ENCODE data around the gene GALNT11.
"Not testable (repeated sequence)": the region's sequence is repeated elsewhere in the genome, so short reads cannot be mapped to it uniquely, and the experiment has no call there.

GALNT11 gene

GRCh38 chr7:152043086-152043485 lies 17.6 kb downstream of the GALNT11 start:
- H3K27me3 ChIP-seq (ENCODE audit: insufficient read depth, low read length); H3K4me1 ChIP-seq (ENCODE audit: insufficient read depth, low read length); H3K4me3 ChIP-seq (ENCODE audit: low read length); H2AFZ ChIP-seq (ENCODE audit: low read depth, low read length); H3K36me3 ChIP-seq (ENCODE audit: insufficient read depth, low read length); H3K9me3 ChIP-seq (ENCODE audit: low read length): not testable (repeated sequence)

- H3K4me3 ChIP-seq (ENCODE audit: low read length); H3K4me1 ChIP-seq (ENCODE audit: insufficient read depth, low read length); H3K27me3 ChIP-seq (ENCODE audit: insufficient read depth, low read length); H3K36me3 ChIP-seq (ENCODE audit: insufficient read depth, low read length); H3K9me3 ChIP-seq (ENCODE audit: low read length); H2AFZ ChIP-seq (ENCODE audit: low read depth, low read length): not testable (repeated sequence)
These were observed 19.4 kb downstream of the GALNT11 start for GRCh38 chr7:152044909-152045308.

GRCh38 chr7:152046531-152046930 lies 21.1 kb downstream of the GALNT11 start:
- Histone ChIP-seq H3K9me3 (ENCODE audit: low read length) (peaks cover 6% of the 10 kb centered on the region), H3K36me3 (ENCODE audit: insufficient read depth, low read length) (no peaks in the 10 kb centered on the region), H2AFZ (ENCODE audit: low read depth, low read length) (no peak overlapping the region), H3K4me1 (ENCODE audit: insufficient read depth, low read length) (no peaks in the 10 kb centered on the region), H3K27me3 (ENCODE audit: insufficient read depth, low read length) (no peaks in the 10 kb centered on the region), H3K4me3 (ENCODE audit: low read length) (no peak overlapping the region)

- no peak overlapping the region for H3K4me3 ChIP-seq (ENCODE audit: low read length)
- H3K36me3 ChIP-seq (ENCODE audit: insufficient read depth, low read length) = no peaks in the 10 kb centered on the region
- H3K4me1 ChIP-seq (ENCODE audit: insufficient read depth, low read length) = no peaks in the 10 kb centered on the region
- no peak overlapping the region for H2AFZ ChIP-seq (ENCODE audit: low read depth, low read length)
- H3K9me3 ChIP-seq (ENCODE audit: low read length) = peaks cover 6% of the 10 kb centered on the region
- no peaks in the 10 kb centered on the region for H3K27me3 ChIP-seq (ENCODE audit: insufficient read depth, low read length)
These were observed 22.6 kb downstream of the GALNT11 start for GRCh38 chr7:152048051-152048450.

- H3K4me3 ChIP-seq (ENCODE audit: low read length) = no peak overlapping the region
- H3K9me3 ChIP-seq (ENCODE audit: low read length) = peaks cover 3% of the 10 kb centered on the region
- no peaks in the 10 kb centered on the region for H3K36me3 ChIP-seq (ENCODE audit: insufficient read depth, low read length)
- H2AFZ ChIP-seq (ENCODE audit: low read depth, low read length) = no peak overlapping the region
- no peaks in the 10 kb centered on the region for H3K27me3 ChIP-seq (ENCODE audit: insufficient read depth, low read length)
- H3K4me1 ChIP-seq (ENCODE audit: insufficient read depth, low read length) = no peaks in the 10 kb centered on the region
These were observed 25.1 kb downstream of the GALNT11 start for GRCh38 chr7:152050547-152050971.

GRCh38 chr7:152051968-152052367 lies 26.5 kb downstream of the GALNT11 start:
- H3K27me3 ChIP-seq (ENCODE audit: insufficient read depth, low read length) = no peaks in the 10 kb centered on the region
- H2AFZ ChIP-seq (ENCODE audit: low read depth, low read length) = no peak overlapping the region
- no peaks in the 10 kb centered on the region for H3K4me1 ChIP-seq (ENCODE audit: insufficient read depth, low read length)
- H3K9me3 ChIP-seq (ENCODE audit: low read length) = peaks cover 3% of the 10 kb centered on the region
- H3K36me3 ChIP-seq (ENCODE audit: insufficient read depth, low read length) = no peaks in the 10 kb centered on the region
- H3K4me3 ChIP-seq (ENCODE audit: low read length) = no peak overlapping the region

- Histone ChIP-seq H3K36me3 (ENCODE audit: insufficient read depth, low read length) (no peaks in the 10 kb centered on the region), H3K27me3 (ENCODE audit: insufficient read depth, low read length) (no peaks in the 10 kb centered on the region), H3K9me3 (ENCODE audit: low read length) (peaks cover 3% of the 10 kb centered on the region), H3K4me1 (ENCODE audit: insufficient read depth, low read length) (no peaks in the 10 kb centered on the region), H2AFZ (ENCODE audit: low read depth, low read length) (no peak overlapping the region), H3K4me3 (ENCODE audit: low read length) (no peak overlapping the region)
These were observed 27.3 kb downstream of the GALNT11 start for GRCh38 chr7:152052771-152053170.

GRCh38 chr7:152054367-152055230 lies 29.1 kb downstream of the GALNT11 start:
- Histone ChIP-seq H3K4me3 (ENCODE audit: low read length) (no peak overlapping the region), H3K36me3 (ENCODE audit: insufficient read depth, low read length) (no peaks in the 10 kb centered on the region), H2AFZ (ENCODE audit: low read depth, low read length) (no peak overlapping the region), H3K4me1 (ENCODE audit: insufficient read depth, low read length) (no peaks in the 10 kb centered on the region), H3K27me3 (ENCODE audit: insufficient read depth, low read length) (no peaks in the 10 kb centered on the region), H3K9me3 (ENCODE audit: low read length) (peaks cover 3% of the 10 kb centered on the region)

- Histone ChIP-seq H3K4me1 (ENCODE audit: insufficient read depth, low read length) (no peaks in the 10 kb centered on the region), H3K27me3 (ENCODE audit: insufficient read depth, low read length) (no peaks in the 10 kb centered on the region), H3K36me3 (ENCODE audit: insufficient read depth, low read length) (no peaks in the 10 kb centered on the region)
These were observed 31.3 kb downstream of the GALNT11 start for GRCh38 chr7:152056621-152057274.

GRCh38 chr7:152059311-152059710 lies 33.8 kb downstream of the GALNT11 start:
- Histone ChIP-seq H3K4me1 (ENCODE audit: insufficient read depth, low read length) (no peaks in the 10 kb centered on the region), H3K27me3 (ENCODE audit: insufficient read depth, low read length) (no peaks in the 10 kb centered on the region), H2AFZ (ENCODE audit: low read depth, low read length) (no peak overlapping the region), H3K9me3 (ENCODE audit: low read length) (peaks cover 3% of the 10 kb centered on the region), H3K4me3 (ENCODE audit: low read length) (no peak overlapping the region), H3K36me3 (ENCODE audit: insufficient read depth, low read length) (no peaks in the 10 kb centered on the region)

More at GRCh38 chr7:152056621-152057274, 31.3 kb downstream of the GALNT11 start:
- no peak overlapping the region for H2AFZ ChIP-seq (ENCODE audit: low read depth, low read length)
- H3K4me3 ChIP-seq (ENCODE audit: low read length) = no peak overlapping the region
- H3K9me3 ChIP-seq (ENCODE audit: low read length) = peaks cover 3% of the 10 kb centered on the region

GRCh38 chr7:152061086-152061485 lies 35.6 kb downstream of the GALNT11 start:
- not testable (repeated sequence) for H2AFZ ChIP-seq (ENCODE audit: low read depth, low read length); H3K27me3 ChIP-seq (ENCODE audit: insufficient read depth, low read length); H3K4me1 ChIP-seq (ENCODE audit: insufficient read depth, low read length); H3K36me3 ChIP-seq (ENCODE audit: insufficient read depth, low read length); H3K4me3 ChIP-seq (ENCODE audit: low read length); H3K9me3 ChIP-seq (ENCODE audit: low read length)

- not testable (repeated sequence) for H3K4me3 ChIP-seq (ENCODE audit: low read length); H3K9me3 ChIP-seq (ENCODE audit: low read length); H2AFZ ChIP-seq (ENCODE audit: low read depth, low read length); H3K4me1 ChIP-seq (ENCODE audit: insufficient read depth, low read length); H3K27me3 ChIP-seq (ENCODE audit: insufficient read depth, low read length); H3K36me3 ChIP-seq (ENCODE audit: insufficient read depth, low read length)
These were observed 37.7 kb downstream of the GALNT11 start for GRCh38 chr7:152063192-152063591.

GRCh38 chr7:152063821-152064220 lies 38.3 kb downstream of the GALNT11 start:
- H2AFZ ChIP-seq (ENCODE audit: low read depth, low read length); H3K27me3 ChIP-seq (ENCODE audit: insufficient read depth, low read length); H3K9me3 ChIP-seq (ENCODE audit: low read length); H3K4me1 ChIP-seq (ENCODE audit: insufficient read depth, low read length); H3K4me3 ChIP-seq (ENCODE audit: low read length); H3K36me3 ChIP-seq (ENCODE audit: insufficient read depth, low read length): not testable (repeated sequence)
